GM19467 (cell line): ENCODE results near the gene TRIM26.
"Not testable (repeated sequence)": the region's sequence is repeated elsewhere in the genome, so short reads cannot be mapped to it uniquely, and the experiment has no call there.

Experiments
- ATAC-seq: cut with Tn5 transposase; IDR thresholded peaks from one replicate; pipeline ENCODE4 v1.9.1; 2021; ENCODE audit warnings: mild to moderate bottlenecking, moderate library complexity; ENCODE audit not compliant: unreplicated experiment

Gene TRIM26

GRCh38 chr6:30172681-30173080 lies 40.5 kb downstream of the TRIM26 start:
- ATAC-seq: no peak

DNA sequence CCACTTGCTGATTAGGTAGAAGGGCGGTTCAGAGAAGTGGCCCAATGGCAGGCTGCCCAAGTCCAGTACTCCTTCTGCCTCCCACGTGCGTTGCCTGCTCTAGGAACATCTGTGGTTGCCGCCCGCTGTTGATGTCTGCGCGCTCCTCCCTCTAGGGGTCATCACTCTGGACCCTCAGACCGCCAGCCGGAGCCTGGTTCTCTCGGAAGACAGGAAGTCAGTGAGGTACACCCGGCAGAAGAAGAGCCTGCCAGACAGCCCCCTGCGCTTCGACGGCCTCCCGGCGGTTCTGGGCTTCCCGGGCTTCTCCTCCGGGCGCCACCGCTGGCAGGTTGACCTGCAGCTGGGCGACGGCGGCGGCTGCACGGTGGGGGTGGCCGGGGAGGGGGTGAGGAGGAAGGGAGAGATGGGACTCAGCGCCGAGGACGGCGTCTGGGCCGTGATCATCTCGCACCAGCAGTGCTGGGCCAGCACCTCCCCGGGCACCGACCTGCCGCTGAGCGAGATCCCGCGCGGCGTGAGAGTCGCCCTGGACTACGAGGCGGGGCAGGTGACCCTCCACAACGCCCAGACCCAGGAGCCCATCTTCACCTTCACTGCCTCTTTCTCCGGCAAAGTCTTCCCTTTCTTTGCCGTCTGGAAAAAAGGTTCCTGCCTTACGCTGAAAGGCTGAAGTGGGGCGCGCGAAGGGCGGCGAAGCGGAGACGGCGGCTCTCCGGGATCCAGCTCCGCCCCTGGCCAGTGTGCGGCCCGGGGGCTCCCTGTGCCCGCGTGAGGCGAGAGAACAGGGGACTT lies 41.3 kb downstream of the TRIM26 start:
- ATAC-seq: no peak

DNA sequence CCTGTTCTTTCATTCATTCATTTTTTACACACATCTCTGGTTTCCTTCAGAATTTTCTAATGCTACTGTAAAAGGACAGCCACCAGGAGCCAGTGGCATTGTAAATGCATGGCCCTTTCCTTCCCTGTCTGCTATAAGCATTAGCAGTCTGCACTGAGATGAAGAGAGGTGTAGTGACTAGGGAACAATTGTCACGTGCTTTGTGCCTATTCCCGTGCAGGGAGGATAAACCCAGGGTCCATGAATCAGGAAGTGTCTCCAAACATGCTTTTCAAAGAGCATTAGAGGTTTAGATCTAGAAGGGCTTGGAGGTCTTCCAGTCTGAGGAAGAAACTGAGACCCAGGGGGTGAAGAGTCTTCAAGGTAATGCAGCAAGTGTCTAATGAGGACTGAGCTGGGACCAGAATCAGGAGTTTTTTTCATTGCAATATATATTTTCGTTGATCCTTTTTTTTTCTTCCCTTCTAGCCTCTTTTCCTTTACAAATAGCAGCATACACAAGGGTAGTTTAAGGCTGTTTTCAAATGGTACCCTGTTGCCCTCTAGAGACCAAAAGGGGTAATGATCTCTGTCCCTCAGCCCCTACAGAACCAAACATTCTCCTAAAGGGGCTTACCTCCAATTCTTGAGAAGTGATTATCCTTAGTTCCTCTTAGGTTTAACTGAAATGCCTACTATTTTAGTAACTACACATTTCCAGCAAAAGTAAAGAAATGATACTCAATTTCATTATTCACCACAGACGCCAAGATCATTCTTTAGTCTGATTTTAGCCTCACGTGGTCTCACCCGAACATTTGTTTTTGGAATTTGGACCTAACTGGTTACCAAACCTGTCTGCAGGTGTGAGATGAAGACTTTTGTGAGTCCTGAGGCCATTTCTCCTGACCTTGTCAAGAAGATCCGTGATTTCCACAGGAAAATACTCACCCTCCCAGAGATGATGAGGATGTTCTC lies 43.3 kb downstream of the TRIM26 start:
- no peak for ATAC-seq

DNA sequence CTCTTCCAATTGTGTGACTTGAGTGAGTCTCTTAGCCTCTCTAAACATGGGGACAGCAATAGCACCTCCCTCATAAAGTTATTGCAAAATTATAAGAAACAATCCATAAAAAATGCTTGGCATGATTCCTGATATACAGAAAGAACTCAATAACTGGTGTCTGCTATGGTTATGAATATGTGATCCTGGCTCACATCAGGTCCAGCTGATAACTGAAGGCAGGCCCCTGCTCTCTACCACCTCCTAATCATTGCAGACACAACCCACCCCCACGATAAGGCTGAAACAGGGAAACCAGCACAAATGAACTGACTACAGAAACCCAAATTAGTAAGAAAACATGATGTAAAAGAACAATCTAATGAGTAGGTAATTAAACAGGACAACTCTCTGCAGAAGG lies 44.5 kb downstream of the TRIM26 start:
- ATAC-seq: no peak

DNA sequence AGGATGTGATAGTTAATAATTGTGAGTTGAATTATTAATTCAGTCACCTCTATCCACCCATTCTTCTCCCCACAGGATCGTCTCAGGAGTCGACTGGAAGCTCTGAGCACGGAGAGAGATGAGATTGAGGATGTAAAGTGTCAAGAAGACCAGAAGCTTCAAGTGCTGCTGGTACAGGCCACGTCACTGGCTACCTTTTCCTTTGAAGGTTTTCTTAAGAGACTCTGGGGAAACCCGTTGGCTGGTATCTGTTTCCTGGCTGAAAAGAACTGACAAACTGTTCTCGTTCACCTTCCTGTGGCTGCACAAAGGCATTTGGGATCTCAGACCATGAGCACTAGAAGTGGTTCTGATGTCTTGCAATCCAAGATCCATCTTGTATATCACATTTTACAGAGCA lies 46.1 kb downstream of the TRIM26 start:
- no peak for ATAC-seq

DNA sequence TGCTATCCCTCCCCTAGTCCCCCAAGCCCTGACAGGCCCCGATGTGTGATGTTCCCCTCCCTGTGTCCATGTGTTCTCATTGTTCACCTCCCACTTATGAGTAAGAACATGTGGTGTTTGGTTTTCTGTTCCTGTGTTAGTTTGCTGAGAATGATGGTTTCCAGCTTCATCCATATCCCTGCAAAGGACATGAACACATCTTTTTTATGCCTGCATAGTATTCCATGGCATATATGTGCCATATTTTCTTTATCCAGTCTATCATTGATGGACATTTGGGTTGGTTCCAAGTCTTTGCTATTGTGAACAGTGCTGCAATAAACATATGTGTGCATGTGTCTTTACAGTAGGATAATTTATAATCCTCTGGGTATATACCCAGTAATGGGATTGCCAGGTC lies 48.0 kb downstream of the TRIM26 start:
- ATAC-seq: not testable (repeated sequence)

DNA sequence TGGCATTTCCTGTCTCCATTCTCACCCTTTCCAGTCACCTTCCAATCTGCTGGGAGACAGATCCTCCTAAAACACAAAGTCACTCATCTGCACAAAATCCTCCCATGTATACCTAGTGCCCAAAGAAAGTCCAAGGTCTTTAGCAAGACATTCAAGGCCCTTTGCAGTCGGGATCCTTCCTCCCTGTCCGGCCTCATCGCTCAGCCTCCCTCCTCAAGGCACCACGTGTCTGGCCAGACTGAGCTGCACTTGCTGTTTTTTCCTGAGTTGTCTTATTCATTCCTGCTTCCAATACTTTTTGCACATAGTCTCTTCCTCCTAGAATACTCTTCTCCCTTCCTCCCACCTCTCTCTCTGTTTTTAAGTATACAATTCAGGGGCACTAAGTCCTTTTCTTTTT lies 48.5 kb downstream of the TRIM26 start:
- ATAC-seq: no peak

- ATAC-seq: no peak
Observed at GRCh38 chr6:30163918-30164654, 49.1 kb downstream of the TRIM26 start.

DNA sequence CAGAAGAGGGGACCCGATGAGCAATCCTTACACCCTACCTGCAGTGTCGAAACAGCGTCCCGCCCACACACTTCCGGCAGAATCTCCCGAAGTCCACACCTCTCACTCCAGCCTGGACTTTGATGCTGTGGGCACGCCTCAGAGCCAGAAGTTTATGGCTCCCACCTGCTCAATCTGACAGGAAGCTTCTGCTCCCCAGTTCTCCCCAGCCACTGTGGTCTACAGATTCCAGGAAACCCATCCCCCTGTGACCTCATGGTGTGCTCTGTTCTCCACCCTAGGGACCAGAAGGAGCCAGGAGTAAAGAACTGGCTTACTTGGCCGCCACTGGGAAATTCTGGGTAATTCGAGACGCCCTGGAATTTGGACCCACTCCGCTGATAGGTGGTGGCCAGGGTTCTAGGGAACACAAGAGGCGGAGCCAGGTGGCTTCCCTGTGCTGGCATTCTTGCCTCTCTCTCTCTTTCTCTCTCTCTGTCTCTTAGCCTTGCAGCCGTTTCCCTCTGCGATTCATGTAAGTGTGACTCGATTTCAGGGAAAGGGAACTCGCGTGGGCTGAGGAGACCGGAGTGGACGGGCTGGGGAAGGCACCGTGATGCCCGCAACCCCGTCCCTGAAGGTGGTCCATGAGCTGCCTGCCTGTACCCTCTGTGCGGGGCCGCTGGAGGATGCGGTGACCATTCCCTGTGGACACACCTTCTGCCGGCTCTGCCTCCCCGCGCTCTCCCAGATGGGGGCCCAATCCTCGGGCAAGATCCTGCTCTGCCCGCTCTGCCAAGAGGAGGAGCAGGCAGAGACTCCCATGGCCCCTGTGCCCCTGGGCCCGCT lies 49.9 kb downstream of the TRIM26 start, which contains the start of gene TRIM15:
TRIM15 (plus strand) TSS at position 457 of the 828 bp plus-strand sequence; CDS start at position 596, 139 bp downstream.
- ATAC-seq: no peak

- no peak for ATAC-seq
Observed at GRCh38 chr6:30162265-30163089, 50.7 kb downstream of the TRIM26 start.

DNA sequence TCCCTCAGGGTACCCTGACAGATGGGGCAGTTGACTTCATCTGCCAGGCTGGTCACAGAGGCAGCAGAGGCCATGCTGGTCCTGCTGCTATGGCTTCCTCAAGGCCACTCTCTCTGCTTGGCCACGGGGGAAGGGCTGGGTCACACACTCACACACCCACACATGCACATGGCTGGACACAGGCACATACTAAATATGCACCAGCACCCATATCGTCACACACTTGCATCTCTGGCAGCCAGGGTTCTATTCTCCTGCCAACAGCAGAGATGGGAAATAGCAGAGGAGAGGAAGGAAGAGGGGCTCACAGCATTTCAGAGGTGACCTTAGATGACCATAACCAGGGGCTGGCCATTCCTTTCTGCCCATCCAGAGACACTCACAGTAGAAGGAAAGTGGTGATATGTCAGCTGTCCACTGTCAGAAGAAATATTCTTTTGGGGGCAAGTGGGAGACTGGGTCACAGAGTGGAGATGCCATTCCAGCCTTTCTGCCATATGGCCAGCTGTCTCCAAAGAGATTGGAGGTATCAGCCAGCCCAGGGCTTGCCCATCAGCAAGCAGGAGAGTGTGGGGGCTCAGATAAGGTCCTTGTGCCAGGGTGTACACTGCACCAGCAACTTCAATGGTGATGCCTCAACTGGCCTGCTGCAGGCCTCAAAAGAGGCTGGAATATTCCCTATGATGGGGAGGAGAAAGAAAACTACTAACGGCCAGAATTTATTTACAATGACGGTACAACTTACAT lies 52.2 kb downstream of the TRIM26 start, which contains the start of gene TRIM10:
TRIM10 (minus strand) TSS at position 427 of the 747 bp plus-strand sequence; CDS start at position 74, 353 bp downstream.
- no peak for ATAC-seq

GRCh38 chr6:30160008-30160784 lies 53.0 kb downstream of the TRIM26 start:
- no peak for ATAC-seq

GRCh38 chr6:30158475-30159040 lies 54.6 kb downstream of the TRIM26 start:
- ATAC-seq: no peak

DNA sequence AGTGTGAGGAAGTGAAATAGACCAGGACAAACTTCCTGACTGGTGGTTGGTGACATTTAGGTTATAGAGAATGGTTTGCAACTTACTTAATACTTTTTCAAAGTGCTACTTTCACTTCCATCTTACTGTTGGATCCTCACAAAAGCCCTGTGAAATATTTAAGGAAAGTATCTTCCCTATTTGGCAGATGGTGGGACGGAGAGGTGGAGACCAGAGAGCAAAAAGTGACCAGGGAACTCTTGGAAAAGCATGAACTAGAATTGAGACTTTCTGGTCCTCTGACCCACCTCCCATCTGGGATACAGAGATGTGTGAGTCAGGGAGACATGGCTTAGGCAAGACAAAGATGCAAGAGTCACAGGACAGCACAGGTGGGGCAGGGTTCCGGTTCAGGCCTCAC lies 55.2 kb downstream of the TRIM26 start:
- no peak for ATAC-seq

DNA sequence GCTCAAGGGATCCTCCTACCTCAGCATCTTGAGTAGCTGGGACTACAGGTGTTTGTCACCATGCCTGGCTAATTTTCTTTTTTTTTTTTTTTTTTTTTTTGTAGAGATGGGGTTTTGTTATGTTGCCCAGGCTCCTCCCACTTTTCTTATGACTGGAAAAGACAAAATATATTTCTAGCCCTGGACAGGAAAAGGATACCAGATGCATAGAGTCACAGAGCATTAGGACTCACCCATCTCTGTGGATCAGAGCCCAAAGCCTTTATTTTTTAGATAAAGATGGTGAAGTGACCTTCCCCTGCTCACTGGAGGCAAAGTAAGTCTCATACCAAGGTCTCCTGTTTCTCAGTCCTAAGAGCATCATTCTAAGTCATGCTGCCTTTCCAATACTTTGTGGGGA lies 55.6 kb downstream of the TRIM26 start:
- ATAC-seq: no peak

DNA sequence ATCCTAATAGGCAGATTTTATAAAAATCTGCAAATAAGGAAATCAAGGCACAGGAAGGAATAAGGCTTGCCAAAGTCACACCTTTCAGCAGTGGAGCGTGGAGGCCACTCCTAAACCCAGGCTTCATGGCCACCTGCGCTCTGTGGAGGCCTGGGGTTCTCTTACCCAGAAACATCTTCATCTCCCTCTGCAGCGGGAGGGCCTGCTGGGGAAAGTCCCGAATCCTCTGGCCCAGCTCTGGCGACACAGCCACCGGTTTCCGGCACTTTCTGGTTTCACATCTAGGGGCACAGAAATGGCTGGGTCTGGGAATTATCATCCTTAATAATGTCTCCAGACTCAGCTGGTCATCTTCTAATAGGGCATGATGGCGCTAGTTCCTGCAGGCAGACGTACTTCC lies 56.4 kb downstream of the TRIM26 start:
- ATAC-seq: no peak

DNA sequence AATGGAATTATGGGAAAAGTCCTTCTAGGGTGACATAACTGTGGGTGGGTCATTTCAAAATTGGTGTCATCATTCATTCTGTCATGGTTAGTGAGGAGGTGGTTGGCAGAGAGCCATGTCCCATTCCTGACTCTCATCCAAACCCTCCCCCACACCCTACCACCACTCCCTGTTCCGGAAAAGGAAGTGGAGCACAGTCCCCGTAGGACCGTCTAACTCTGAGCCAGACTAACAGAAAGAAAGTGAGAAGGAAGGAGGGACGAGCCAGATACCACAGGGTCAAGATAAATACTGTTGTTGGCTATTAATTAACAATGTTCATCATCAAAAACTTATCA lies 57.0 kb downstream of the TRIM26 start:
- ATAC-seq: no peak
